Breast epithelium (tissue), 3 donors: ENCODE results near the gene ZNF600.

Experiments
- CTCF ChIP-seq, 3 donors: fragments of 450-650 bp; IDR thresholded peaks; one replicate each; pipeline ENCODE4 v1.5.1; 2016 to 2017; ENCODE audit warnings: antibody characterized with exemption in 3 of 3, mild to moderate bottlenecking in 3 of 3, moderate library complexity in 3 of 3
- POLR2AphosphoS5 ChIP-seq, 3 donors: sonication (generic); formaldehyde crosslinking; IDR thresholded peaks; one replicate each; pipeline ENCODE4 v1.6.1; 2017; ENCODE audit warnings: antibody characterized with exemption in 3 of 3

- TF ChIP-seq CTCF (IDR thresholded peaks at IDR 0.05), result peak; percentile 62 to 90 (median 64)
- TF ChIP-seq POLR2AphosphoS5 (IDR thresholded peaks at IDR 0.05), result peak; percentile 68 to 85 (median 73)
Measured at GRCh38 chr19:52734893-52735661, 51.5 kb downstream of the ZNF600 start, which contains the start of gene ZNF611.
